Endothelial cell of umbilical vein (primary cell): ENCODE data around the gene CFAP46. TPM values are rescaled to one million over a fixed set of nuclear protein-coding genes. Genes with fewer than 3 reads are reported as not detected.

Source experiments
- BruUV-seq: library from RNA; stranded (reverse); fragments of 400-500 nt; replicated peaks from 2 replicates; lab custom pipeline; 2021; lab: Mats Ljungman, UMichigan
- CTCF ChIA-PET: fragments of 300-600, 350-600 bp; sonication (Branson Sonifier 250); formaldehyde crosslinking; loops from one replicate; lab custom pipeline; 2021; ENCODE audit warnings: antibody characterized with exemption, inconsistent platforms; lab: Charles Lee
- POLR2A ChIA-PET: fragments of 300-600, 350-600 bp; sonication (Branson Sonifier 250); formaldehyde crosslinking; loops from one replicate; lab custom pipeline; 2021; ENCODE audit warnings: antibody characterized with exemption, inconsistent platforms; lab: Charles Lee
- DNase-seq: peaks from one replicate; pipeline ENCODE4 v3.0.0-alpha.2; 2011; ENCODE audit warnings: low read depth, low spot score
- FAIRE-seq: peaks from 2 replicates; lab custom pipeline; 2011; peaks lifted over from hg19 to GRCh38; lab: Jason Lieb, UNC
- H2AFZ ChIP-seq: 2 replicates; pipeline ENCODE4 v1.6.0; 2012; ENCODE audit warnings: low read depth, low read length, control low read depth, inconsistent platforms
- H3K27ac ChIP-seq: 2 replicates; pipeline ENCODE4 v1.5.1; 2011; ENCODE audit warnings: low read depth, mild to moderate bottlenecking, control low read depth, low read length, moderate library complexity; ENCODE audit not compliant: insufficient read depth
- H3K27me3 ChIP-seq, 2 experiments: 2 replicates each; pipeline versions ENCODE4 v1.6.0 to v1.6.1; 2011; ENCODE audit warnings: low read length in 2 of 2, mixed read lengths in 1 of 2; ENCODE audit not compliant: control insufficient read depth in 2 of 2, insufficient read depth in 2 of 2
- H3K36me3 ChIP-seq, 2 experiments: 2 replicates in 1 of 2; 3 replicates in 1 of 2; pipeline ENCODE4 v1.5.1; 2011; ENCODE audit warnings: low read length in 2 of 2, mild to moderate bottlenecking in 1 of 2, moderate library complexity in 1 of 2; ENCODE audit not compliant: control insufficient read depth in 2 of 2, insufficient read depth in 2 of 2; ENCODE audit errors: extremely low read depth in 1 of 2
- H3K4me1 ChIP-seq: 3 replicates; pipeline ENCODE4 v1.5.1; 2011; ENCODE audit warnings: mild to moderate bottlenecking, low read length; ENCODE audit not compliant: control insufficient read depth, insufficient read depth; ENCODE audit errors: extremely low read depth
- H3K4me2 ChIP-seq: 2 replicates; pipeline ENCODE4 v1.6.1; 2011; ENCODE audit warnings: low read length, control low read depth, mixed read lengths; ENCODE audit not compliant: insufficient read depth
- H3K4me3 ChIP-seq, 3 experiments: fragments of 200-600 bp in 1 of 3; sonication (generic), shearing (Covaris generic) in 1 of 3; replicated peaks in 1 of 3; 2 replicates each; pipeline ENCODE4 v1.5.1; 2011 to 2016; ENCODE audit warnings: control low read depth in 3 of 3, low read length in 3 of 3, mild to moderate bottlenecking in 2 of 3, inconsistent platforms in 1 of 3, low read depth in 1 of 3, moderate library complexity in 1 of 3; ENCODE audit not compliant: insufficient read depth in 1 of 3
- H3K79me2 ChIP-seq: 2 replicates; pipeline ENCODE4 v1.6.0; 2012; ENCODE audit warnings: low read length, inconsistent platforms; ENCODE audit not compliant: control insufficient read depth, insufficient read depth
- H3K9ac ChIP-seq: replicated peaks from 2 replicates; pipeline ENCODE3; 2011; ENCODE audit warnings: low read length, control low read depth; ENCODE audit not compliant: insufficient read depth; ENCODE audit errors: extremely low read depth
- H3K9me1 ChIP-seq: replicated peaks from 3 replicates; pipeline ENCODE4 v1.6.0; 2011; ENCODE audit warnings: mild to moderate bottlenecking, low read length; ENCODE audit not compliant: control insufficient read depth, insufficient read depth; ENCODE audit errors: extremely low read depth
- H3K9me3 ChIP-seq: replicated peaks from 2 replicates; pipeline ENCODE4 v1.5.1; 2012; ENCODE audit warnings: low read length, inconsistent platforms; ENCODE audit not compliant: control insufficient read depth, insufficient read depth
- H4K20me1 ChIP-seq: replicated peaks from 2 replicates; pipeline ENCODE3; 2011; ENCODE audit warnings: mild to moderate bottlenecking, low read length; ENCODE audit not compliant: control insufficient read depth, insufficient read depth; ENCODE audit errors: extremely low read depth
- CTCF ChIP-seq, 2 donors: IDR thresholded peaks; 1 replicate in 1 of 2; 2 replicates in 1 of 2; pipeline ENCODE4 v1.5.1; 2011; ENCODE audit warnings: low read length in 2 of 2, mild to moderate bottlenecking in 2 of 2, moderate library complexity in 2 of 2, control low read depth in 1 of 2, inconsistent platforms in 1 of 2, low read depth in 1 of 2; ENCODE audit not compliant: insufficient read depth in 1 of 2; ENCODE audit errors: extremely low read depth in 1 of 2
- EZH2 ChIP-seq: IDR thresholded peaks from 2 replicates; pipeline ENCODE4 v1.6.1; 2012; ENCODE audit warnings: borderline replicate concordance, low read depth, mild to moderate bottlenecking, moderate library complexity, low read length, inconsistent platforms; ENCODE audit not compliant: severe bottlenecking
- FOS ChIP-seq: IDR thresholded peaks from 2 replicates; pipeline ENCODE4 v1.6.1; 2011; ENCODE audit warnings: mild to moderate bottlenecking, low read length, moderate library complexity, borderline replicate concordance; ENCODE audit not compliant: insufficient read depth
- GATA2 ChIP-seq: IDR thresholded peaks from 2 replicates; pipeline ENCODE4 v1.7.0; 2011; ENCODE audit warnings: low read depth, mild to moderate bottlenecking, moderate library complexity, mixed read lengths, low read length; ENCODE audit not compliant: insufficient read length, insufficient read depth
- JUN ChIP-seq: IDR thresholded peaks from 2 replicates; pipeline ENCODE4 v1.6.1; 2011; ENCODE audit warnings: borderline replicate concordance, low read depth; ENCODE audit not compliant: insufficient read length, insufficient read depth
- MAX ChIP-seq: IDR thresholded peaks from 2 replicates; pipeline ENCODE4 v1.6.1; 2011; ENCODE audit not compliant: insufficient read depth, insufficient read length
- MYC ChIP-seq: IDR thresholded peaks from one replicate; pipeline ENCODE4 v1.6.1; 2011; ENCODE audit warnings: mild to moderate bottlenecking, low read depth, low read length
- POLR2A ChIP-seq: IDR thresholded peaks from 2 replicates; pipeline ENCODE4 v1.6.1; 2012; ENCODE audit warnings: low read depth, mild to moderate bottlenecking, control low read depth, low read length
- POLR2AphosphoS5 ChIP-seq: IDR thresholded peaks from 2 replicates; pipeline ENCODE4 v1.6.1; 2012; ENCODE audit warnings: low read depth, mild to moderate bottlenecking, control low read depth, low read length, moderate library complexity; ENCODE audit not compliant: insufficient read depth
- dilution Hi-C: fragments of 300-500 bp; cut with MboI; formaldehyde crosslinking; loops from one replicate; pipeline ENCODE4 v1.15.0; 2019; ENCODE audit warnings: low sequenced_read_pairs; ENCODE audit not compliant: extremely low pct_ligation_motif_present
- intact Hi-C: fragments of 100-400 bp; cut with micrococcal nuclease; formaldehyde crosslinking; loops from one replicate; pipeline ENCODE4 v1.10.0; 2022
- polyA plus RNA-seq, 4 experiments: library from polyadenylated mRNA; depleted of rRNA in 3 of 4; stranded (reverse) in 3 of 4; unstranded in 1 of 4; fragments of >200 nt; gene quantifications; 2 replicates each; pipeline versions ENCODE4 v1.2.1 to v1.2.3, GENCODE V29; 2011 to 2012; ENCODE audit warnings: missing spikeins in 1 of 4
- total RNA-seq: library from RNA; stranded (reverse); gene quantifications from 2 replicates; pipeline ENCODE4 v1.2.3, GENCODE V29; 2021

CFAP46 gene
- total and polyA plus RNA-seq, 2 donors (not counting 3 experiments of a cell fraction or from before 2014, with no cell fraction given), result 0.75 to 0.98 TPM

- no peak for DNase-seq
- TF ChIP-seq GATA2 (no peak), FOS (no peak), POLR2A (no peak), JUN (no peak), MAX (no peak), EZH2 (no peak), MYC (no peak), POLR2AphosphoS5 (no peak), CTCF (IDR thresholded peaks at IDR 0.05; ENCODE audit: extremely low read depth in 1 of 2, insufficient read depth in 1 of 2, low read depth in 1 of 2, low read length in 2 of 2) (no peak)
- CTCF ChIA-PET, result no interaction called here
- no peaks in the 10 kb centered on the region for H3K4me1 ChIP-seq
- H3K27ac ChIP-seq, result no peak overlapping the region
- H3K9me1 ChIP-seq, result no peaks in the 10 kb centered on the region
- dilution Hi-C loops (no loop called here), intact Hi-C loops (no loop called here)
- no peaks in the 10 kb centered on the region for H3K36me3 ChIP-seq
- POLR2A ChIA-PET, result no interaction called here
- no peaks in the 10 kb centered on the region for H3K9me3 ChIP-seq
- H2AFZ ChIP-seq, result no peak overlapping the region
- peaks cover 2% of the 10 kb centered on the region in 2 experiments for H3K27me3 ChIP-seq
- no peak for FAIRE-seq
- H3K9ac ChIP-seq, result no peak overlapping the region
- no TSS peak for BruUV-seq
- no peaks in the 10 kb centered on the region for H4K20me1 ChIP-seq
- H3K4me3 ChIP-seq, result no peak overlapping the region
- no peak overlapping the region for H3K4me2 ChIP-seq
- H3K79me2 ChIP-seq, result no peaks in the 10 kb centered on the region
These were observed 25.2 kb upstream of the CFAP46 start for GRCh38 chr10:132967540-132967939.
